Measurements from ENCODE around the gene NIPSNAP3A.
"Not testable (repeated sequence)": the region's sequence is repeated elsewhere in the genome, so short reads cannot be mapped to it uniquely, and the experiment has no call there.

Gene NIPSNAP3A

GRCh38 chr9:104747565-104748358 is at the start of gene NIPSNAP3A:
Gene NIPSNAP3A (plus strand): TSS chr9:104747683. CDS start chr9:104747793, 110 bp downstream.
- peak; percentile 33 for DNase-seq

DNA sequence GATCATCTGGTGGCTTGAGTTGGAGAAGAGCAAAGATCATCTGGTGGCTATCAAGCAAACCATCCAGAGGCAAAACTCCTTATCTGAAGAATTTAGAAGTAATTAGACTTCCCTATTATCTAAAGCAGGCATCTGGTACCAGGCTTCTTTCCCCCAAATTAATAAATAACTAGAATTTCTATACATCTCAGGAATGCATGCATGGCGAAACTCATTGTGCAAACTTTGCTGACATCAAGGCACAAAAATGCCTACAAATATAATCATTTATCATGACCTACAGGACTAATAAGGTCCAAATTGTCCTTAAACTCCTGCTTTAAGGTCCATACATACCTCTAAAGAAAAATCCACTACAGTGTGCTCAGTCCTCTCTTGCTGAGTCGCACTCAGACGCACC is 47.2 kb upstream of the NIPSNAP3A start:
- DNase-seq = no peak

GRCh38 chr9:104708737-104709136 is 38.7 kb upstream of the NIPSNAP3A start:
- DNase-seq = not testable (repeated sequence)

- DNase-seq = no peak
These were observed 35.9 kb upstream of the NIPSNAP3A start for GRCh38 chr9:104711604-104712003.

GRCh38 chr9:104725014-104725413 is 22.5 kb upstream of the NIPSNAP3A start:
- no peak for DNase-seq

- no peak for DNase-seq
These were observed 9.0 kb upstream of the NIPSNAP3A start for GRCh38 chr9:104738452-104738851.

GRCh38 chr9:104740621-104741020 is 6.9 kb upstream of the NIPSNAP3A start:
- DNase-seq = no peak

DNA sequence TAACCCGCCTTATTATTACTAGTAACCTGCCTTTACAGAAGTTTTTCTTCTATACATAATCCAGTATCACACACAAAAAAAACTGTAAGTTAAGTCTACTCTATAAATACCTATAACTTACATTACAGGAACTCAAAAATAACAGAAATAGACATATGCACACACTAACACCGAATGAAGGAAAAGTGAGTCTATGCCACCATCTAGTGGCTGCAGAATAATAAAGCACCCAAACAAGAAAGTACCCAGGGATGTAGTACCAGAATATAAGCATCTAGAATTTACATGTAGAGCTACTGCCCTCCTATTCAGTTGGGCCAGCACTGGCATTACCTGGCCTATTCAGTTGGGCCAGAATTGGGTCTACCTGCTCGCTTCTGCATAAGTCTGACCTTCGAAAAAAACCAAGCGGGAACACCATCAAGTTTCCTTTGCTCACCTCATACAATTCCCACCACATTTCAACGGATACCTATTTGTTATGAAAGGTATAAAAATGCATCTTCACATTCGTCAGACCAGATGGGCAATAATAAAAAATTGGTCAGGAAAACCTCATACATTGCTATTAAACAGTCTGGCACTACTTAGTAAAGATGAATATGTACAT is 4.0 kb upstream of the NIPSNAP3A start:
- DNase-seq = no peak

- DNase-seq = no peak
These were observed 1.6 kb upstream of the NIPSNAP3A start for GRCh38 chr9:104745852-104746251.

- no peak for DNase-seq
These were observed 1.2 kb upstream of the NIPSNAP3A start for GRCh38 chr9:104746285-104746684.

GRCh38 chr9:104746798-104747197 is 685 bp upstream of the NIPSNAP3A start:
- no peak for DNase-seq

- DNase-seq = no peak
These were observed 278 bp upstream of the NIPSNAP3A start for GRCh38 chr9:104747245-104747564.

DNA sequence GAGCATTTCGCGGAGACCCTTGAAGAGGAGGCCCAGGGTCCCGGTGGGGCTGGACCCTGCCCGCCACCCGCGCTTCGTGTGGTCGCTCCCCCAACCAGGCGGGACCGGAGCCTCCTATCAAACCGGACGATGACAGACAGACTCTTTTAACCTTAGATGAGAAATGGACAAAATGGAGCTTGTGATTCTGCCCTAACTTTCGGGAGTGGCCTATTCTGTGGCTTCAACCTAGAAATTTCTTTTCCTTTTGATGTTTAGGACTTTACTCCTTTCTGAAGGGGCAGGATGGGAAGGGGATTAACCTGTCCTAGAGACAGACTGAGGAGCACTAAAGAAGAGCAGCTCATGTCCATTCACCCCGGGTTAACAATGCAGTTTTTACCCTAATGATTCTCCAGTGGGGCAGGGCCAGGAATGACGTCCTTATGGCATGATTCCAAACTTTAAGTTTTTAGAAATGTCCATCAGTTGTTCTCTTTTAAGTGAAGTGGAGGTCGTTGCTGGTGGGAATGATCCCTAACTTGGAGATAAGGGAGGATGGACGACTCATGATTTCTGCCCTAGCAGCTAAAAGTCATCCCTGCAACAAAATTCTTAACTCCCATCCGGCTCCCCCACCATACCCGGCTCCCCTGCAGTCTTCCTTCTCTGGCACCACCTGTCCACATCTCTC is 1.0 kb downstream of the NIPSNAP3A start:
- DNase-seq = peak; percentile 30

DNA sequence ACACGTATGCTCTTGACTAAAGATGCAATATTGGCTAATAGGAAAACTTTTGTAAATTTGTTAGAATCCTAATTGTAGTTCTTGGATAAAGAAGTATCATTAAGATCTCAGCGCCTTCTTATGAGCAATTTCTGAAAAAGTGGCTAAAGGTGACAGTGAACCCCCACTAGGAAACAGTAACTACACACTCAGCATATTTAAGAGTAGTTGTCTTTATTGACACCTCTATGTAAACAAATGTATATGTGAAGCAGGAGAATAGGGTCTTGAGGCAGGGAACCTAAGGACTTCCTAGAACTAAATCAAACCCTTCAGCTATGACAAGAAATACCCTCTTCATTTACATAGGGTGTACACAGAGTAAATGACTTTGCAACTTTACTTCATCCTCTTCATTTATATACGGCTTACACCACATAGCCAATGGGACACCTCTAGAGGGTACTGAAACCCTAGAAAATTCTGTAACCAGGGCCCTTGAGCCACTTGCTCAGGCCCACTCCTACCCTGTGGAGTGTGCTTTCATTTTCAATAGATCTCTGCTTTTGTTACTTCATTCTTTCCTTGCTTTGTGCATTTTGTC is 2.8 kb downstream of the NIPSNAP3A start:
- DNase-seq = no peak

- DNase-seq = no peak
These were observed 11.5 kb downstream of the NIPSNAP3A start for GRCh38 chr9:104758974-104759373.

- DNase-seq = no peak
These were observed 17.7 kb downstream of the NIPSNAP3A start for GRCh38 chr9:104765138-104765537.

DNA sequence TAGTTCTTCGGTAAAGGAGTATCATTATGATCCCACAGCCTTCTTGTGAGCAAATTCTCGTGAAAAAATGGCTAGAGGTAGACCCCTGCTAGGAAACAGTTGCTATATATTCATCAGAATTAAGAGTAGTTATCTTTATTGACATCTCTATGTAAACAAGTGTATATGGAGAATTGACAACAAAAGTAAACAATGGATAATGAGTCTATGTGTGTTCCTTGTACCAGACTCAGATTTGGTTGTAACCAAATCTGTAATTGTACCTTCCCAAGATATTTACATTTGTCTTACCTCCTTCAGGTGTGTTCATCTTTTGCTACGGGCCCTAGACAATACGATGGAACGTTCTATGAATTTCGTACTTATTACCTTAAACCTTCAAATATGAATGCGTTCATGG is 18.5 kb downstream of the NIPSNAP3A start:
- no peak for DNase-seq

DNA sequence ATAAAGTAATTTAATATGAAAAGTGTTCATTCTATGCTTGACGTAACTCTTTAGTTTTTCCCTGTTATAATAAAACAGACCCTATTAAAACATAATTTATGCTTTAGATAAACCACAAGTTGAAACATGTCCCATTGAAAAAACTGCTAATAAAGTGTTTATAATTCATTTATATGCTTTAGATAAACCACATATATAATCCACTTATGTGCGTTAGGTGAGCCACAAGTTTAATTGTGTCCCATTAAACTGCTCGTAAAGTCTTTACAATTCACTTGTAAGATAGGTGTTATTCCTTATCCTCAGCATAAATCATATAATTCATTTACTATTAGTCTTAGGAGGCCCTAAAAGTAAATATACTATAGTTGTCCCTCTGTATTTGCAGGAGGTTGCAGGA is 20.0 kb downstream of the NIPSNAP3A start:
- DNase-seq = no peak

GRCh38 chr9:104769029-104769428 is 21.5 kb downstream of the NIPSNAP3A start:
- DNase-seq = not testable (repeated sequence)

DNA sequence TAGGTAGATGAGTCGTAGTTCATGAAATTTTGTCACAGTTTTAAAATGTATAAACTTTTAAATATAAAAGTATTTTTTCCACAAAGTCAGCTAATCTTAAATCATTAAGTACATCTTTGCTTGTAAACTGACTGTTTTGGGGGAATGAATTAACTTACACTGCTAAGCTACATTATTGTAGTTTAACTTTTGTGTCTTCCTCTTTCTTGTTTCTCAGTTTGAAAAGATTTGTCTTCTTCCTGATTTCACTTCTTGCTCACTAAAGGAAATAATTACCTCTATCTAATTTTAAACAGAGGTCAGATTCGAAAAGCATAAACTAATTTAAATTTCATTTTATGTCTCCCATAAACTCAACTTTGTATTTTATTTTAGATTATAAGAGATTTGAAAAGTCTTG is 22.2 kb downstream of the NIPSNAP3A start:
- DNase-seq = no peak

- DNase-seq = no peak
These were observed 25.4 kb downstream of the NIPSNAP3A start for GRCh38 chr9:104772714-104773510.

GRCh38 chr9:104774132-104774531 is 26.6 kb downstream of the NIPSNAP3A start:
- no peak for DNase-seq

Measured in amniotic stem cell (primary cell).